Measurements from ENCODE around the gene WDR33. TPM values are rescaled to one million over a fixed set of nuclear protein-coding genes. Genes with fewer than 3 reads are reported as not detected.

Gene WDR33
- total RNA-seq, 3 donors from 2014 or later: 49.4 to 83.3 (median 50.1) TPM

DNA sequence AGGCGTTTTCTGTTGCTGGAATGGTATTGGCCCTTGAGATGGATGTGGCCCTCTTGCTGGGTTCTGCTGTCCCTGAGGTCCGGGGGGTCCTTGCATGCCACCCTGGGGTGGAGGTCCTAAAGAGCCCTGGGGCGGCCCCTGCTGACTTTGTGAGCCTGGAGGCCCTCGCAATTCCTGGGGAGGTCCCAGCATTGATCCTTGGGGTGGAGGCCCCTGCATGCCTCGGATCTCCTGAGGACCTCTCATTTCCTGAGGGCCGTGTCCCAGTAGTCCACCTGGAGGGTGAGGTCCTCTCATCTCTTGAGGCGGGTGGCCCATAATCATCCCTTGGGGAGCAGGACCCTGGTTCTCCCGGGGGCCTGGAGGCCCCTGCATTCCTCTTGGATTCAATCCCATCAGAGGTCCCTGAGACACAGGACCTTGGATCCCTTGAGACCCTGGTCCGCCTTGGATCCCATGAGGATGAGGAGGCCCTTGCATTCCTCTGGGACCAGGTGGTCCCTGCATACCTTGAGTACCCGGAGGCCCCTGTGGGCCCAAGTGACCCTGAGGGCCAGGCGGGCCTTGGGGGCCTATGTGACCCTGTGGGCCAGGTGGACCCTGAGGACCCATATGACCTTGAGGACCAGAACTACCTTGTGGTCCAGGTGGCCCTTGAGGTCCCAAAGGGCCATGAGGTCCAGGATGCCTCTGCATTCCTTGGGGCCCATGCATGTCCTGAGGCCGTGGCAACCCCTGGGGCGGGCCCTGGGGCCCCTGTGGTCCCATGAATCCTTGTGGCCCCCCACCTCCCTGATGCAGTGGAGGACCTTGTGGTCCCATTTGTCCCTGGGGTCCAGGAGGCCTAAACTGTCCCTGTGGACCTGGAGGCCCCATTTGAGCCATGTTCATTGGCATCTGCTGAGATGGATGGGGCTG, 91.4 kb downstream of the WDR33 start:
- peaks cover 6% of the 10 kb centered on the region for H3K36me3 ChIP-seq
- no peaks in the 10 kb centered on the region for H3K4me1 ChIP-seq
- DNase-seq (ENCODE audit: low spot score in 2 of 2): no peak
- H3K27me3 ChIP-seq: no peaks in the 10 kb centered on the region
- no peak overlapping the region for H3K27ac ChIP-seq
- intact Hi-C loops (cut with DNase I; ENCODE audit: low total_unique reads): no loop called here
- H3K9me3 ChIP-seq: no peaks in the 10 kb centered on the region
- no peak overlapping the region for H3K4me3 ChIP-seq
- TF ChIP-seq, protein P1, sequence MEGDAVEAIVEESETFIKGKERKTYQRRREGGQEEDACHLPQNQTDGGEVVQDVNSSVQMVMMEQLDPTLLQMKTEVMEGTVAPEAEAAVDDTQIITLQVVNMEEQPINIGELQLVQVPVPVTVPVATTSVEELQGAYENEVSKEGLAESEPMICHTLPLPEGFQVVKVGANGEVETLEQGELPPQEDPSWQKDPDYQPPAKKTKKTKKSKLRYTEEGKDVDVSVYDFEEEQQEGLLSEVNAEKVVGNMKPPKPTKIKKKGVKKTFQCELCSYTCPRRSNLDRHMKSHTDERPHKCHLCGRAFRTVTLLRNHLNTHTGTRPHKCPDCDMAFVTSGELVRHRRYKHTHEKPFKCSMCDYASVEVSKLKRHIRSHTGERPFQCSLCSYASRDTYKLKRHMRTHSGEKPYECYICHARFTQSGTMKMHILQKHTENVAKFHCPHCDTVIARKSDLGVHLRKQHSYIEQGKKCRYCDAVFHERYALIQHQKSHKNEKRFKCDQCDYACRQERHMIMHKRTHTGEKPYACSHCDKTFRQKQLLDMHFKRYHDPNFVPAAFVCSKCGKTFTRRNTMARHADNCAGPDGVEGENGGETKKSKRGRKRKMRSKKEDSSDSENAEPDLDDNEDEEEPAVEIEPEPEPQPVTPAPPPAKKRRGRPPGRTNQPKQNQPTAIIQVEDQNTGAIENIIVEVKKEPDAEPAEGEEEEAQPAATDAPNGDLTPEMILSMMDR (IDR thresholded peaks at IDR 0.05): no peak
- TF ChIP-seq POLR2A (IDR thresholded peaks at IDR 0.05) (no peak), POLR2AphosphoS5 (IDR thresholded peaks at IDR 0.05) (no peak)

DNA sequence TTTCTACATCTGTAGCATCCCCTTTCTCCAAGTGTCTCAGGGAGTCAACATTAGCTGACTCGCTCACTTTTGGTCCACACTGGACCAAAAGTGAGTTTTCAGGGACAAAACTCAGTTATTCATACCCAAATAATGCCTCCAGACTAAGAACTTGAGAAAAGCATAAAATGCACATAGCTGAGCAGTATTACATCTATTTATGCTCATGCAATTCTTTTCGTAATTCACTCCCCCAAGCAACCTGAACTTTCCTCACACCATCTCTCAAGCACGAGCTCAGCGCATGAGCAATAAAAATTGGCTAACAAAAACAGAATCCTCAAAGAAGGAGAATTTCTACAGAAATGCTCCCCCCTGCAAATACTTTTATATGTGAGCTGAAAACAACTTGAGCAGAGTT, 92.7 kb downstream of the WDR33 start:
- no peak for DNase-seq (ENCODE audit: low spot score in 2 of 2)
- Histone ChIP-seq H3K4me1 (no peaks in the 10 kb centered on the region), H3K4me3 (no peak overlapping the region), H3K36me3 (peaks cover 6% of the 10 kb centered on the region), H3K27me3 (no peaks in the 10 kb centered on the region), H3K9me3 (no peaks in the 10 kb centered on the region), H3K27ac (no peak overlapping the region)
- TF ChIP-seq POLR2AphosphoS5 (IDR thresholded peaks at IDR 0.05) (no peak), POLR2A (IDR thresholded peaks at IDR 0.05) (no peak)
- TF ChIP-seq, protein P1 (IDR thresholded peaks at IDR 0.05): no peak
- intact Hi-C loops (cut with DNase I; ENCODE audit: low total_unique reads): no loop called here

GRCh38 chr2:127715778-127716449, 95.1 kb downstream of the WDR33 start:
- Histone ChIP-seq H3K27ac (no peak overlapping the region), H3K27me3 (no peaks in the 10 kb centered on the region), H3K9me3 (no peaks in the 10 kb centered on the region), H3K4me3 (no peak overlapping the region), H3K36me3 (no peaks in the 10 kb centered on the region), H3K4me1 (no peaks in the 10 kb centered on the region)
- TF ChIP-seq POLR2AphosphoS5 (IDR thresholded peaks at IDR 0.05) (no peak), POLR2A (IDR thresholded peaks at IDR 0.05) (no peak)
- TF ChIP-seq, protein P1 (IDR thresholded peaks at IDR 0.05): no peak
- DNase-seq (ENCODE audit: low spot score in 2 of 2): no peak
- intact Hi-C loops (cut with DNase I; ENCODE audit: low total_unique reads): no loop called here

DNA sequence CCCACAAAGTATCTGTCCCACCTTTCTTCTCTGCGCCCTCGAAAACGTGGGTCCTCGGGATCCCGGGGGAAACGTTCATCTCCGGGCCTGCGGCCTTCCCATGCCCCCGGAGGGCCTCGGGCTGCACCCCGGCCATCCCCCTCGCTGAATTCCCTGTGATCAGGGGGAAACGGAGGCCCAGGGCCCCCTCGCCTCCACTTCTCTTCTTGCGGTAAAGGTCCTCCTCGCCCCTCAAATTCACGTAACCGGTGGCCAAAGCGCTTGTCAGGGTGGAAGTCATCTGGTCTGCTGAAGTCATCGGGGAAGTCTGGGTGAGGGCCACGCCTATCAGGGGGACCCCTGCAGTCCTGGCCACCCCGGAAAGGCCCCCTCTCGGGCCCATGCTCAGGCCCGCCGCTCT, 97.4 kb downstream of the WDR33 start:
- no peaks in the 10 kb centered on the region for H3K9me3 ChIP-seq
- intact Hi-C loops (cut with DNase I; ENCODE audit: low total_unique reads): no loop called here
- H3K27ac ChIP-seq: no peak overlapping the region
- TF ChIP-seq POLR2A (IDR thresholded peaks at IDR 0.05) (no peak), POLR2AphosphoS5 (IDR thresholded peaks at IDR 0.05) (no peak)
- TF ChIP-seq, protein P1 (IDR thresholded peaks at IDR 0.05): no peak
- H3K36me3 ChIP-seq: no peaks in the 10 kb centered on the region
- H3K27me3 ChIP-seq: no peaks in the 10 kb centered on the region
- no peak overlapping the region for H3K4me3 ChIP-seq
- no peak for DNase-seq (ENCODE audit: low spot score in 2 of 2)
- H3K4me1 ChIP-seq: no peaks in the 10 kb centered on the region

DNA sequence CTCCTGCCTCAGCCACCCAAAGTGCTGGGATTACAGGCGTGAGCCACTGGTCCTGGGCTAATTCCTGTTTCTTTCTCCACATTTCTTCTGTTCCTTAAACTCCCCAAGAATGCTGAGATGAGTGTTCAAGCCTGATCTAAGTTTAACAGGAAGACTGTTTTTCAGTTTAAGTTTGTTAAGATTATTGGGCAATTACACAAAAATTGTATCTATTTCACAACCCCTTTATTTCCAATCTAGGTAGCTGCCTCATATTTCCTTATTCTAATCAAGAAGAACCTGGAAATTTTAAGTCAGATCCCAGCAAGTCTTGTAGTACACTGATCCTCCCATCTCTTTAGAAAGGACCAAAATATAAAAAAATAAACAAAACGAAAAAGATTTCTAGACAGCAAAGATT, 98.0 kb downstream of the WDR33 start:
- Histone ChIP-seq H3K4me3 (no peak overlapping the region), H3K27me3 (no peaks in the 10 kb centered on the region), H3K4me1 (no peaks in the 10 kb centered on the region), H3K36me3 (peaks cover 5% of the 10 kb centered on the region), H3K9me3 (no peaks in the 10 kb centered on the region), H3K27ac (no peak overlapping the region)
- intact Hi-C loops (cut with DNase I; ENCODE audit: low total_unique reads): no loop called here
- TF ChIP-seq POLR2AphosphoS5 (IDR thresholded peaks at IDR 0.05): no peak
- TF ChIP-seq POLR2A (IDR thresholded peaks at IDR 0.05): no peak
- TF ChIP-seq, protein P1 (IDR thresholded peaks at IDR 0.05): no peak
- DNase-seq (ENCODE audit: low spot score in 2 of 2): no peak

Measured in breast epithelium (tissue), 4 donors.